Measurements from ENCODE around the gene XPO6.

Gene XPO6

GRCh38 chr16:28061352-28062101, 150.2 kb downstream of the XPO6 start:
- ATAC-seq (replicated peaks), result no peak
- Mint-ChIP-seq H3K4me1 (ENCODE audit: low read depth in 2 of 2) (peaks cover 0 to 10% of the 10 kb centered on the region in 2 donors), H3K9me3 (no peaks in the 10 kb centered on the region), H3K4me3 (no peak overlapping the region), H3K36me3 (ENCODE audit: insufficient read depth) (no peaks in the 10 kb centered on the region), H3K27me3 (peaks cover 78 to 86% of the 10 kb centered on the region in 2 donors), H3K27ac (no peak overlapping the region)
- DNase-seq, result no peak

DNA sequence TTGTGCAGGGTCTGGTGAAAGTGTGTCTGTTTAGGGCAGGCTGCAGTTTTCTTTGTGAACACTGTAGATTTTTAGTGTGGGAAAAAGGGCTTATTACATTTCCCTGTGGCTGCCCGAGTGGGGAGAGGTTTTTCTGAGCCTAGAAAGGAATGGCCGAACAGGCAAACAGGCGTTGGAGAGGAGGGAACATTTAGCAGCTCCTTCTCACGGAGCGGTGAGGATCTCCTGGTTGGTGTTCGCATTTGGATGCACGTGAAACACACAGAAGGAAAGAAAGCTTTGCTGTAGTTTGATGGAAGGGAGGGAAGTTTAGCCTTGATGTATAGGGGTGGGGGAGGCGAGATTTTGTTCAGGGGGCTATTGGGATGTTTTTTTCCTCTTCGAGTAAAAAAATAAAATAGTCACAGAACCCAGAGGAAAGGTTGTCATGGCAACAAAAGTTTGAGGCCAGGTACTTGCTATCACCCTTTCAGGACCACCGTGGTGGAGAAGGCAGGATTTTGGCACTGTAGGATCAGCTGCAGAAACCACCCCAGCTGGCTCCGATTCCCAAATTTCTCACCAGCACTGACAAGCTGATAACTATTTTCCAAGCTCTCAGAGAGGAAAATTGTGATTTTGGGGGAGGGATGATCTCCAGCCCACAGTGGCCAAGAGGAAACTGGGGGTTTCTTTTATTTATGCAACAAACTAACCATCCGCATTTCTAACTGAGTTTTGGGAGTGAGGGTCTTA, 151.8 kb downstream of the XPO6 start:
- Mint-ChIP-seq H3K9me3 (no peaks in the 10 kb centered on the region), H3K4me1 (ENCODE audit: low read depth in 2 of 2) (peaks cover 0 to 10% of the 10 kb centered on the region in 2 donors), H3K27ac (no peak overlapping the region), H3K36me3 (ENCODE audit: insufficient read depth) (no peaks in the 10 kb centered on the region), H3K27me3 (peaks cover 66 to 75% of the 10 kb centered on the region in 2 donors), H3K4me3 (no peak overlapping the region)
- ATAC-seq (replicated peaks), result no peak
- no peak for DNase-seq

GRCh38 chr16:28058839-28059589, 152.8 kb downstream of the XPO6 start:
- Mint-ChIP-seq H3K27me3 (peaks cover 60 to 71% of the 10 kb centered on the region in 2 donors), H3K9me3 (no peaks in the 10 kb centered on the region), H3K36me3 (ENCODE audit: insufficient read depth) (no peaks in the 10 kb centered on the region), H3K4me3 (no peak overlapping the region), H3K4me1 (ENCODE audit: low read depth in 2 of 2) (peaks cover 0 to 10% of the 10 kb centered on the region in 2 donors), H3K27ac (no peak overlapping the region)
- DNase-seq (no peak), ATAC-seq (replicated peaks) (no peak)

DNA sequence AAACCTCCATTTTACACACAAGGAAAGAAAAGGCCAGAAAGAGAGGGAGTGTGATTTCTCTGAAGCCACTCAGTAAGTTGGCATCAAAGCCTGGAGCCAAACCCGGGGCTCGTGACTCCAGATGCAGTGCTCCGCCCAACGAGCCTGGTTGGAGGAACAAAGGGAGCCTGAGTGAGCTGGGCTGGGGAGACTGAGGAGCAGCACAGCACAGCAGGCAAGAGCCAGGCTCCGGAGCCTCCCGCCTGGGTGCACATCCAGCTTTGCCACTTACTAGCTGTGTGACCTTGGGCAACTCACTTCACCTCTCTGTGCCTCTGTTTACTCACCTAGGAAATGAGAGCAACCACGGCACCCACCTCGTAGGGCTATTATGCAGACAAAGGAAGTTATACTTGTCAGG, 153.8 kb downstream of the XPO6 start:
- Mint-ChIP-seq H3K4me3 (no peak overlapping the region), H3K36me3 (ENCODE audit: insufficient read depth) (no peaks in the 10 kb centered on the region), H3K27me3 (peaks cover 66 to 80% of the 10 kb centered on the region in 2 donors), H3K27ac (no peak overlapping the region), H3K4me1 (ENCODE audit: low read depth in 2 of 2) (peaks cover 0 to 10% of the 10 kb centered on the region in 2 donors), H3K9me3 (no peaks in the 10 kb centered on the region)
- ATAC-seq (replicated peaks), result no peak
- no peak for DNase-seq

DNA sequence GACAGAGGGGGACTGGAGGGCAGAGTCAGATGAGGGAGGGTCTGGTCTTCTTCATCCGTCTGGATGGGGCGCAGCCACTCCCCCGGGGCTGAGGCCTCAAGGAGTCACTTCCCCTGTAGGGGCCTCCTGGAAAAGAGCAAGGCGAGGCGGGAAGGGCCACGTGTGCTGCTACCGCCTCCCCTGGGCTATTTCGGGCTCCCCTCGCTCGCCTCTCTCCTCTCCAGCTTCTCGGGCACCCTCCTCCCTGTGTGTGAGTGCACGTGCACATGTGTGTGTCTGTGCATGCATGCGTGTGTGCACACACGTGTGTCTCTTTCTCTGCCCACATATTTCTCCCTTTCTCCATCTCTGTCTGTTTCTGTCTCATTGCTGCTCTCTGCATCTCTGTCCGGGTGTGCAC, 158.3 kb downstream of the XPO6 start:
- no peak for DNase-seq
- Mint-ChIP-seq H3K27me3 (peaks cover 37 to 39% of the 10 kb centered on the region in 2 donors), H3K4me3 (no peak overlapping the region), H3K9me3 (peaks cover 2 to 5% of the 10 kb centered on the region in 2 donors), H3K36me3 (ENCODE audit: insufficient read depth) (no peaks in the 10 kb centered on the region), H3K4me1 (ENCODE audit: low read depth in 2 of 2) (peaks cover 0 to 3% of the 10 kb centered on the region in 2 donors), H3K27ac (no peak overlapping the region)
- no peak for ATAC-seq (replicated peaks)

GRCh38 chr16:28052274-28053128, 159.3 kb downstream of the XPO6 start:
- Mint-ChIP-seq H3K27ac (no peak overlapping the region), H3K36me3 (ENCODE audit: insufficient read depth) (no peaks in the 10 kb centered on the region)

GRCh38 chr16:28051486-28051885, 160.3 kb downstream of the XPO6 start:
- Mint-ChIP-seq H3K4me3 (no peak overlapping the region), H3K27me3 (peaks cover 23 to 25% of the 10 kb centered on the region in 2 donors), H3K4me1 (ENCODE audit: low read depth in 2 of 2) (no peaks in the 10 kb centered on the region), H3K9me3 (peaks cover 2 to 5% of the 10 kb centered on the region in 2 donors), H3K27ac (no peak overlapping the region), H3K36me3 (ENCODE audit: insufficient read depth) (no peaks in the 10 kb centered on the region)
- no peak for DNase-seq
- no peak for ATAC-seq (replicated peaks)

More at GRCh38 chr16:28052274-28053128, 159.3 kb downstream of the XPO6 start:
- no peak for DNase-seq
- Mint-ChIP-seq H3K4me3 (no peak overlapping the region), H3K27me3 (peaks cover 29 to 30% of the 10 kb centered on the region in 2 donors), H3K4me1 (ENCODE audit: low read depth in 2 of 2) (peaks cover 0 to 2% of the 10 kb centered on the region in 2 donors), H3K9me3 (peaks cover 2 to 5% of the 10 kb centered on the region in 2 donors)
- no peak for ATAC-seq (replicated peaks)
